DLD1 (cell line): ENCODE measurements around the gene PXMP2.

Experiments used
- in situ Hi-C: cut with HindIII; loops from 2 replicates; pipeline ENCODE4 v1.10.0; 2017; ENCODE audit warnings: low sequenced_read_pairs

The PXMP2 gene

GRCh38 chr12:132720606-132721345 lies 33.4 kb downstream of the PXMP2 start:
- in situ Hi-C loops = no loop called here

GRCh38 chr12:132723015-132723763 lies 35.8 kb downstream of the PXMP2 start:
- in situ Hi-C loops = no loop called here

- in situ Hi-C loops = no loop called here
Measured at GRCh38 chr12:132723764-132724140, 36.4 kb downstream of the PXMP2 start.

GRCh38 chr12:132724506-132725241 lies 37.3 kb downstream of the PXMP2 start:
- in situ Hi-C loops = no loop called here

- in situ Hi-C loops = no loop called here
Measured at GRCh38 chr12:132726386-132726785, 39.0 kb downstream of the PXMP2 start.

GRCh38 chr12:132727091-132727794 lies 39.9 kb downstream of the PXMP2 start:
- in situ Hi-C loops = no loop called here

GRCh38 chr12:132728502-132728901 lies 41.1 kb downstream of the PXMP2 start:
- in situ Hi-C loops = no loop called here

- in situ Hi-C loops = no loop called here
Measured at GRCh38 chr12:132729541-132730320, 42.3 kb downstream of the PXMP2 start.

GRCh38 chr12:132730353-132730752 lies 43.0 kb downstream of the PXMP2 start:
- in situ Hi-C loops = no loop called here

- in situ Hi-C loops = no loop called here
Measured at GRCh38 chr12:132731574-132731973, 44.2 kb downstream of the PXMP2 start.

GRCh38 chr12:132734206-132734605 lies 46.8 kb downstream of the PXMP2 start:
- in situ Hi-C loops = no loop called here

- in situ Hi-C loops = no loop called here
Measured at GRCh38 chr12:132735496-132735895, 48.1 kb downstream of the PXMP2 start.

GRCh38 chr12:132736378-132736777 lies 49.0 kb downstream of the PXMP2 start:
- in situ Hi-C loops = no loop called here

GRCh38 chr12:132736913-132737312 lies 49.5 kb downstream of the PXMP2 start:
- in situ Hi-C loops = no loop called here

GRCh38 chr12:132739600-132740312 lies 52.4 kb downstream of the PXMP2 start:
- in situ Hi-C loops = loop anchor here (10.0 kb wide), 1 partner anchor 75 kb away; no protein-coding TSS in a partner anchor

- in situ Hi-C loops = loop anchor here (10.0 kb wide), 1 partner anchor 75 kb away; no protein-coding TSS in a partner anchor
Measured at GRCh38 chr12:132740313-132740646, 52.9 kb downstream of the PXMP2 start.

- in situ Hi-C loops = loop anchor here (10.0 kb wide), 1 partner anchor 74 kb away; no protein-coding TSS in a partner anchor
Measured at GRCh38 chr12:132740652-132741051, 53.3 kb downstream of the PXMP2 start.

- in situ Hi-C loops = loop anchor here (10.0 kb wide), 1 partner anchor 73 kb away; no protein-coding TSS in a partner anchor
Measured at GRCh38 chr12:132741620-132742019, 54.2 kb downstream of the PXMP2 start.

- in situ Hi-C loops = loop anchor here (10.0 kb wide), 1 partner anchor 71 kb away; no protein-coding TSS in a partner anchor
Measured at GRCh38 chr12:132743831-132744230, 56.4 kb downstream of the PXMP2 start.
